HCT116 (cell line): Measurements from ENCODE around the gene SNX20. TPM values are rescaled to one million over a fixed set of nuclear protein-coding genes. Genes with fewer than 3 reads are reported as not detected.

Experiments
- ATAC-seq: fragments of 200-7000 bp; cut with Tn5 transposase; 2 replicates; pipeline ENCODE4 v1.9.1; 2020; ENCODE audit warnings: mild to moderate bottlenecking, moderate library complexity
- BruUV-seq: library from RNA; stranded (reverse); fragments of 400-500 nt; replicated peaks from 2 replicates; lab custom pipeline; 2021; lab: Mats Ljungman, UMichigan
- CTCF ChIA-PET: fragments of 300-600 bp; sonication (Branson Sonifier 250); formaldehyde crosslinking; loops from one replicate; lab custom pipeline; 2021; ENCODE audit warnings: antibody characterized with exemption; lab: Charles Lee
- POLR2A ChIA-PET: fragments of 300-600, 350-600 bp; sonication (Branson Sonifier 250); formaldehyde crosslinking; loops from one replicate; lab custom pipeline; 2021; ENCODE audit warnings: antibody characterized with exemption; lab: Charles Lee
- RAD21 ChIA-PET, 2 experiments: fragments of 300-600 bp; sonication (Branson Sonifier 250); formaldehyde crosslinking; loops; one replicate each; lab custom pipeline; 2023; ENCODE audit warnings: low total read pairs in 2 of 2; ENCODE audit not compliant: uncharacterized antibody in 2 of 2, unreplicated experiment in 2 of 2, low non-redundant PET in 1 of 2; lab: Charles Lee
- DNase-seq: peaks from one replicate; pipeline ENCODE4 v3.0.0-alpha.2; 2010; ENCODE audit warnings: low read depth, low spot score
- H2AFZ ChIP-seq: fragments of 200-600 bp; shearing (Covaris generic), sonication (generic); 2 replicates; pipeline ENCODE4 v1.6.1; 2017; ENCODE audit warnings: low read depth, mixed run types, mixed read lengths, antibody characterized with exemption, low read length; ENCODE audit not compliant: poor library complexity, severe bottlenecking
- H3K27ac ChIP-seq: 2 replicates; pipeline ENCODE4 v1.5.1; 2012; ENCODE audit warnings: low read depth, low read length
- H3K27me3 ChIP-seq: fragments of 200-600 bp; sonication (generic); 2 replicates; pipeline ENCODE4 v1.6.1; 2016; ENCODE audit warnings: mixed run types, low read length, mixed read lengths; ENCODE audit not compliant: insufficient read depth
- H3K36me3 ChIP-seq, 2 experiments: fragments of 200-500 bp in 1 of 2; fragments of 200-600 bp in 1 of 2; sonication (Bioruptor generic) in 1 of 2; sonication (generic) in 1 of 2; 2 replicates each; pipeline versions ENCODE4 v1.5.1 to v1.6.1; 2014 to 2016; ENCODE audit warnings: low read length in 2 of 2, inconsistent platforms in 1 of 2, mixed read lengths in 1 of 2, mixed run types in 1 of 2; ENCODE audit not compliant: insufficient read depth in 2 of 2, control insufficient read depth in 1 of 2
- H3K4me1 ChIP-seq, 2 experiments: fragments of 200-600 bp in 1 of 2; sonication (generic) in 1 of 2; 2 replicates each; pipeline versions ENCODE4 v1.5.1 to v1.6.1; 2012 to 2017; ENCODE audit warnings: low read length in 2 of 2, inconsistent platforms in 1 of 2, mild to moderate bottlenecking in 1 of 2, mixed read lengths in 1 of 2, mixed run types in 1 of 2, moderate library complexity in 1 of 2; ENCODE audit not compliant: insufficient read depth in 2 of 2, control insufficient read depth in 1 of 2
- H3K4me2 ChIP-seq: fragments of 200-600 bp; sonication (generic); 2 replicates; pipeline ENCODE4 v1.6.1; 2017; ENCODE audit warnings: mixed run types, low read length, mixed read lengths
- H3K4me3 ChIP-seq, 2 experiments: fragments of 200-600 bp in 1 of 2; sonication (generic) in 1 of 2; replicated peaks in 1 of 2; 2 replicates each; pipeline ENCODE4 v1.5.1; 2011 to 2016; ENCODE audit warnings: low read length in 2 of 2, control low read depth in 1 of 2, low read depth in 1 of 2, mild to moderate bottlenecking in 1 of 2, mixed read lengths in 1 of 2, mixed run types in 1 of 2
- H3K79me2 ChIP-seq: fragments of 200-600 bp; sonication (generic); 2 replicates; pipeline ENCODE4 v1.6.1; 2017; ENCODE audit warnings: mild to moderate bottlenecking, mixed run types, low read length, moderate library complexity, mixed read lengths; ENCODE audit not compliant: insufficient read depth
- H3K9ac ChIP-seq: fragments of 200-600 bp; sonication (generic); 2 replicates; pipeline ENCODE4 v1.6.1; 2016; ENCODE audit warnings: low read length, mixed read lengths
- H3K9me2 ChIP-seq: fragments of 200-600 bp; sonication (generic), shearing (Covaris generic); 2 replicates; pipeline ENCODE4 v1.6.1; 2017; ENCODE audit warnings: mixed run types, mild to moderate bottlenecking, moderate library complexity; ENCODE audit not compliant: insufficient read depth
- H3K9me3 ChIP-seq, 2 experiments: fragments of 200-500 bp in 1 of 2; fragments of 200-600 bp in 1 of 2; sonication (Bioruptor generic) in 1 of 2; sonication (generic) in 1 of 2; 2 replicates each; pipeline ENCODE4 v1.6.1; 2014 to 2017; ENCODE audit warnings: low read length in 2 of 2, mixed read lengths in 2 of 2, inconsistent platforms in 1 of 2, low read depth in 1 of 2, mild to moderate bottlenecking in 1 of 2, mixed run types in 1 of 2, moderate library complexity in 1 of 2; ENCODE audit not compliant: control insufficient read depth in 1 of 2, insufficient read depth in 1 of 2
- H4K20me1 ChIP-seq: fragments of 200-600 bp; sonication (generic), shearing (Covaris generic); 2 replicates; pipeline ENCODE4 v1.6.1; 2017; ENCODE audit warnings: mixed run types, mild to moderate bottlenecking, moderate library complexity; ENCODE audit not compliant: insufficient read depth
- CBX3 ChIP-seq: IDR thresholded peaks from 2 replicates; pipeline ENCODE4 v1.6.1; 2012; ENCODE audit warnings: low read depth
- CEBPB ChIP-seq: IDR thresholded peaks from 2 replicates; pipeline ENCODE4 v1.6.1; 2012; ENCODE audit warnings: low read depth
- ELF1 ChIP-seq: IDR thresholded peaks from 2 replicates; pipeline ENCODE4 v1.6.1; 2012; ENCODE audit warnings: low read depth, borderline replicate concordance
- EZH2phosphoT487 ChIP-seq: fragments of 200-600 bp; IDR thresholded peaks from 2 replicates; pipeline ENCODE4 v1.6.1; 2018; ENCODE audit warnings: antibody characterized with exemption, borderline replicate concordance
- FOSL1 ChIP-seq: IDR thresholded peaks from 2 replicates; pipeline ENCODE4 v1.6.1; 2012; ENCODE audit warnings: low read depth
- POLR2A ChIP-seq: IDR thresholded peaks from 2 replicates; pipeline ENCODE4 v1.7.0; 2011; ENCODE audit warnings: borderline replicate concordance; ENCODE audit not compliant: insufficient read depth, insufficient read length; ENCODE audit errors: extremely low read depth
- POLR2AphosphoS5 ChIP-seq: IDR thresholded peaks from 2 replicates; pipeline ENCODE4 v1.6.1; 2011; ENCODE audit warnings: mild to moderate bottlenecking, low read depth, low read length, moderate library complexity
- SIN3A ChIP-seq: IDR thresholded peaks from 2 replicates; pipeline ENCODE4 v1.6.1; 2012; ENCODE audit warnings: low read depth
- SP1 ChIP-seq: IDR thresholded peaks from 2 replicates; pipeline ENCODE4 v1.6.1; 2012; ENCODE audit warnings: low read depth
- SRF ChIP-seq: IDR thresholded peaks from 2 replicates; pipeline ENCODE4 v1.6.1; 2012; ENCODE audit warnings: low read depth
- YY1 ChIP-seq: IDR thresholded peaks from 2 replicates; pipeline ENCODE4 v1.6.1; 2011; ENCODE audit warnings: low read length, low read depth, moderate library complexity, mild to moderate bottlenecking; ENCODE audit not compliant: insufficient replicate concordance; ENCODE audit errors: extremely low read depth
- ZFX ChIP-seq: fragments of 450-650 bp; IDR thresholded peaks from 2 replicates; pipeline ENCODE4 v1.6.1; 2017
- ZNF274 ChIP-seq: fragments of 200-500 bp; sonication (Bioruptor generic); IDR thresholded peaks from 2 replicates; pipeline ENCODE4 v1.6.1; 2014; ENCODE audit warnings: mild to moderate bottlenecking, low read depth, low read length, inconsistent platforms
- intact Hi-C: fragments of 100-400 bp; cut with micrococcal nuclease; formaldehyde crosslinking; loops from 2 replicates; pipeline ENCODE4 v1.10.0; 2022
- total RNA-seq: library from RNA; stranded (reverse); gene quantifications from one replicate; pipeline ENCODE4 v1.2.1, GENCODE V29; 2021; ENCODE audit not compliant: unreplicated experiment
- TF ChIP-seq, protein P1 (sequence below): IDR thresholded peaks from 2 replicates; pipeline ENCODE4 v1.6.1; 2011; ENCODE audit warnings: mild to moderate bottlenecking, low read length, moderate library complexity; ENCODE audit not compliant: insufficient replicate concordance; ENCODE audit errors: extremely low read depth
- TF ChIP-seq, protein P2 (sequence below): IDR thresholded peaks from 2 replicates; pipeline ENCODE4 v1.6.1; 2012

Gene SNX20
- total RNA-seq, 1 experiment from 2014 or later: 0.07 TPM

DNA sequence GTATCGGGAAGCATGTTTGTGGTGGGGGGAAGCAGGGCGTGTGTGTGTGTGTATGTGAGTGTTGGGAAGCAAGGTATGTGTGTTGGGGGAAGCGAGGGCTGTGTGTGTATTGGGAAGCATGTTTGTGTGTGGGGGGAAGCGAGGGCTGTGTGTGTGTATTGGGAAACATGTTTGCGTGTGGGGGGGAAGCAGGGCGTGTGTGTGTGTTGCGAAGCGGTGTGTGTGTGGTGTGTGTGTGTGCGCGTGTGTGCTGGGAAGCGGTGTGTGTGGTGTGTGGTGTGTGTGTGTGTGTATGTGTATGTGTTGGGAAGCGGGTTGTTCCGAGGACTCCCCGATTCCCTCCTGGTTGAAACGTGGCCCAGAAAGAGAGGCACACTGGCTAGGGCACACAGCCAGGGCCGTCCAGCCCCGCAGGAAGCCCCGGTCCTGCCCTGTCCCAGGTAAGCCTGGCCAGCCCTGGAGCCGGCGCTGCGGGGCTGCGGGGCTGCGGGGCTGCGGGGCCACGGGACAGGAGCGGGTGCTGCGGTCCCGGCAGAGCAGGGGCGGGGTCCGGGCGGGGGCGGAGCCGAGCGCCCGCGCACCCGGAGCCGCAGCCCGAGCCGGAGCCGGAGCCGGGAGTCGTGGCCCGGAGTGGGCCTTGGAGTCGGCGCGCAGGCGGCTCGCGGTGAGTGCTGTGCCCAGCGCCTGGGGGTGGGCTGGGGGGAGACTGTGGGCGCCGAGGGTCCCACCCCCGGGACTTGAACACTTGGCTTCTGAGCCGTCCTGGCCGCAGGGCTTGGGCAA lies 12.1 kb upstream of the SNX20 start, which contains the start of gene NOD2:
Gene NOD2, plus strand, starts transcription at position 608 of the 783 bp plus-strand sequence. CDS start 5,890 bp downstream, outside the sequence.
- ATAC-seq (peak; percentile 81), DNase-seq (no peak)
- POLR2A ChIA-PET: no interaction called here
- intact Hi-C loops: no loop called here
- no peaks in the 10 kb centered on the region for H3K36me3 ChIP-seq
- peak within 1 kb of the TSS; percentile 29; the same call in 1 of the 2 replicates for H3K27ac ChIP-seq
- TF ChIP-seq FOSL1: no peak
- TF ChIP-seq SIN3A: no peak
- no peak for TF ChIP-seq YY1
- no peak for TF ChIP-seq EZH2phosphoT487
- no peak for TF ChIP-seq SRF
- no peak for TF ChIP-seq CEBPB
- TF ChIP-seq, protein P1, sequence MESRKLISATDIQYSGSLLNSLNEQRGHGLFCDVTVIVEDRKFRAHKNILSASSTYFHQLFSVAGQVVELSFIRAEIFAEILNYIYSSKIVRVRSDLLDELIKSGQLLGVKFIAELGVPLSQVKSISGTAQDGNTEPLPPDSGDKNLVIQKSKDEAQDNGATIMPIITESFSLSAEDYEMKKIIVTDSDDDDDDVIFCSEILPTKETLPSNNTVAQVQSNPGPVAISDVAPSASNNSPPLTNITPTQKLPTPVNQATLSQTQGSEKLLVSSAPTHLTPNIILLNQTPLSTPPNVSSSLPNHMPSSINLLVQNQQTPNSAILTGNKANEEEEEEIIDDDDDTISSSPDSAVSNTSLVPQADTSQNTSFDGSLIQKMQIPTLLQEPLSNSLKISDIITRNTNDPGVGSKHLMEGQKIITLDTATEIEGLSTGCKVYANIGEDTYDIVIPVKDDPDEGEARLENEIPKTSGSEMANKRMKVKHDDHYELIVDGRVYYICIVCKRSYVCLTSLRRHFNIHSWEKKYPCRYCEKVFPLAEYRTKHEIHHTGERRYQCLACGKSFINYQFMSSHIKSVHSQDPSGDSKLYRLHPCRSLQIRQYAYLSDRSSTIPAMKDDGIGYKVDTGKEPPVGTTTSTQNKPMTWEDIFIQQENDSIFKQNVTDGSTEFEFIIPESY: no peak
- TF ChIP-seq ZFX: peak; percentile 54; the same call in 1 of the 2 replicates
- TF ChIP-seq SP1: no peak
- TF ChIP-seq ZNF274: no peak
- TF ChIP-seq, protein P2, sequence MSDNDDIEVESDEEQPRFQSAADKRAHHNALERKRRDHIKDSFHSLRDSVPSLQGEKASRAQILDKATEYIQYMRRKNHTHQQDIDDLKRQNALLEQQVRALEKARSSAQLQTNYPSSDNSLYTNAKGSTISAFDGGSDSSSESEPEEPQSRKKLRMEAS: no peak
- no peak for TF ChIP-seq CBX3
- peak; percentile 57 for TF ChIP-seq POLR2AphosphoS5
- TF ChIP-seq ELF1: no peak
- TF ChIP-seq POLR2A: no peak
- H3K27me3 ChIP-seq: no peaks in the 10 kb centered on the region
- no peaks in the 10 kb centered on the region for H3K9me2 ChIP-seq
- peaks cover 18 to 34% of the 10 kb centered on the region in 2 experiments for H3K4me1 ChIP-seq
- H2AFZ ChIP-seq: peak within 1 kb of the TSS; percentile 26
- no TSS peak for BruUV-seq
- CTCF ChIA-PET: no interaction called here
- H3K79me2 ChIP-seq: no peaks in the 10 kb centered on the region
- peak within 1 kb of the TSS; percentile 95 for H3K4me2 ChIP-seq
- H3K9me3 ChIP-seq: no peaks in the 10 kb centered on the region
- peak within 1 kb of the TSS; percentile 72 for H3K9ac ChIP-seq
- H4K20me1 ChIP-seq: no peaks in the 10 kb centered on the region
- RAD21 ChIA-PET: no interaction called here
- peak within 1 kb of the TSS; percentile 60 to 76 for H3K4me3 ChIP-seq
